HEK293 (cell line): Measurements from ENCODE around the gene XBP1.

ENCODE experiments used
- CTCF ChIA-PET: fragments of 350-600 bp; formaldehyde crosslinking; extraction: SDS; loops from one replicate; lab custom pipeline; 2021; ENCODE audit warnings: antibody characterized with exemption; lab: Yijun Ruan, JAX
- POLR2A ChIA-PET: fragments of 300-600 bp; formaldehyde crosslinking; extraction: SDS; loops from one replicate; lab custom pipeline; 2020; ENCODE audit warnings: antibody characterized with exemption, inconsistent platforms; lab: Yijun Ruan, JAX
- H3K27ac ChIP-seq: fragments of 200-500 bp; sonication (Bioruptor generic); 2 replicates; pipeline ENCODE4 v1.5.1; 2014; ENCODE audit warnings: low read depth, low read length, control low read depth, inconsistent platforms; ENCODE audit errors: extremely low read depth
- H3K36me3 ChIP-seq, 2 experiments: fragments of 200-500 bp in 1 of 2; sonication (Bioruptor generic) in 1 of 2; 1 replicate in 1 of 2; 2 replicates in 1 of 2; pipeline ENCODE4 v1.5.1; 2014 to 2017; ENCODE audit warnings: inconsistent platforms in 2 of 2, low read length in 2 of 2; ENCODE audit not compliant: control insufficient read depth in 2 of 2, insufficient read depth in 1 of 2
- H3K4me1 ChIP-seq: fragments of 200-500 bp; sonication (Bioruptor generic); 2 replicates; pipeline ENCODE4 v1.5.1; 2014; ENCODE audit warnings: mild to moderate bottlenecking, low read length, inconsistent platforms; ENCODE audit not compliant: control insufficient read depth, insufficient read depth
- H3K4me3 ChIP-seq: 2 replicates; pipeline ENCODE4 v1.5.1; 2011; ENCODE audit warnings: low read depth, mild to moderate bottlenecking, control low read depth, low read length, moderate library complexity
- H3K9me3 ChIP-seq: fragments of 200-500 bp; sonication (Bioruptor generic); 2 replicates; pipeline ENCODE4 v1.5.1; 2014; ENCODE audit warnings: low read depth, low read length, inconsistent platforms; ENCODE audit not compliant: control insufficient read depth, insufficient read depth
- BCL11A ChIP-seq: fragments of 450-650 bp; formaldehyde crosslinking; IDR thresholded peaks from 2 replicates; pipeline ENCODE4 v1.5.1; 2016; ENCODE audit warnings: low read depth, missing biosample characterization, missing genetic modification characterization
- GFI1B ChIP-seq: fragments of 450-650 bp; formaldehyde crosslinking; IDR thresholded peaks from 2 replicates; pipeline ENCODE4 v1.5.1; 2016; ENCODE audit warnings: missing biosample characterization, missing genetic modification characterization
- PBX3 ChIP-seq: sonication (generic); formaldehyde crosslinking; IDR thresholded peaks from 2 replicates; pipeline ENCODE4 v1.8.1; 2022; ENCODE audit warnings: mild to moderate bottlenecking, moderate library complexity, missing genetic modification reagents
- TSHZ1 ChIP-seq: fragments of 450-650 bp; formaldehyde crosslinking; IDR thresholded peaks from 2 replicates; pipeline ENCODE4 v1.5.1; 2016; ENCODE audit warnings: missing biosample characterization, missing genetic modification characterization, borderline replicate concordance
- ZFHX2 ChIP-seq: fragments of 450-650 bp; formaldehyde crosslinking; conservative IDR thresholded peaks from 2 replicates; pipeline ENCODE4 v1.5.1; 2016; ENCODE audit warnings: missing biosample characterization, missing genetic modification characterization
- ZFP41 ChIP-seq: fragments of 450-650 bp; formaldehyde crosslinking; IDR thresholded peaks from 2 replicates; pipeline ENCODE4 v1.5.1; 2016; ENCODE audit warnings: missing biosample characterization, missing genetic modification characterization, borderline replicate concordance
- ZFP69B ChIP-seq: fragments of 450-650 bp; formaldehyde crosslinking; IDR thresholded peaks from 2 replicates; pipeline ENCODE4 v1.5.1; 2016; ENCODE audit warnings: missing biosample characterization, missing genetic modification characterization
- ZNF140 ChIP-seq: fragments of 450-650 bp; formaldehyde crosslinking; IDR thresholded peaks from 2 replicates; pipeline ENCODE4 v1.5.1; 2016; ENCODE audit warnings: missing biosample characterization, missing genetic modification characterization
- ZNF175 ChIP-seq: fragments of 450-650 bp; formaldehyde crosslinking; IDR thresholded peaks from 2 replicates; pipeline ENCODE4 v1.5.1; 2016; ENCODE audit warnings: missing biosample characterization, missing genetic modification characterization
- ZNF423 ChIP-seq: fragments of 450-650 bp; formaldehyde crosslinking; IDR thresholded peaks from 2 replicates; pipeline ENCODE4 v1.5.1; 2016; ENCODE audit warnings: missing biosample characterization, missing genetic modification characterization
- ZNF473 ChIP-seq: fragments of 450-650 bp; formaldehyde crosslinking; IDR thresholded peaks from 2 replicates; pipeline ENCODE4 v1.5.1; 2017; ENCODE audit warnings: missing biosample characterization, missing genetic modification characterization
- ZNF48 ChIP-seq: fragments of 450-650 bp; formaldehyde crosslinking; IDR thresholded peaks from 2 replicates; pipeline ENCODE4 v1.5.1; 2016; ENCODE audit warnings: missing biosample characterization, missing genetic modification characterization
- ZNF629 ChIP-seq: fragments of 450-650 bp; formaldehyde crosslinking; IDR thresholded peaks from 2 replicates; pipeline ENCODE4 v1.5.1; 2017; ENCODE audit warnings: missing biosample characterization, missing genetic modification characterization
- ZNF645 ChIP-seq: fragments of 450-650 bp; formaldehyde crosslinking; IDR thresholded peaks from 2 replicates; pipeline ENCODE4; 2016; ENCODE audit warnings: missing biosample characterization, missing genetic modification characterization
- ZNF704 ChIP-seq: fragments of 450-650 bp; formaldehyde crosslinking; IDR thresholded peaks from 2 replicates; pipeline ENCODE4 v1.5.1; 2016; ENCODE audit warnings: missing biosample characterization, missing genetic modification characterization
- ZNF707 ChIP-seq: fragments of 450-650 bp; formaldehyde crosslinking; IDR thresholded peaks from 2 replicates; pipeline ENCODE4 v1.5.1; 2016; ENCODE audit warnings: missing biosample characterization, missing genetic modification characterization
- ZNF777 ChIP-seq: fragments of 450-650 bp; formaldehyde crosslinking; IDR thresholded peaks from 2 replicates; pipeline ENCODE4 v1.5.1; 2017; ENCODE audit warnings: missing biosample characterization, missing genetic modification characterization, borderline replicate concordance
- ZNF792 ChIP-seq: fragments of 450-650 bp; formaldehyde crosslinking; IDR thresholded peaks from 2 replicates; pipeline ENCODE4 v1.5.1; 2016; ENCODE audit warnings: missing biosample characterization, missing genetic modification characterization
- ZNF837 ChIP-seq: fragments of 450-650 bp; formaldehyde crosslinking; IDR thresholded peaks from 2 replicates; pipeline ENCODE4 v1.5.1; 2016; ENCODE audit warnings: missing biosample characterization, missing genetic modification characterization
- ZSCAN23 ChIP-seq: fragments of 450-650 bp; formaldehyde crosslinking; IDR thresholded peaks from 2 replicates; pipeline ENCODE4 v1.5.1; 2016; ENCODE audit warnings: missing biosample characterization, missing genetic modification characterization
- TF ChIP-seq, protein P1 (sequence below): fragments of 450-650 bp; formaldehyde crosslinking; IDR thresholded peaks from 2 replicates; pipeline ENCODE4 v1.5.1; 2017; ENCODE audit warnings: missing biosample characterization, missing genetic modification characterization
- TF ChIP-seq, protein P2 (sequence below): fragments of 450-650 bp; formaldehyde crosslinking; IDR thresholded peaks from 2 replicates; pipeline ENCODE4 v1.5.1; 2016; ENCODE audit warnings: missing biosample characterization, missing genetic modification characterization

Gene XBP1

DNA sequence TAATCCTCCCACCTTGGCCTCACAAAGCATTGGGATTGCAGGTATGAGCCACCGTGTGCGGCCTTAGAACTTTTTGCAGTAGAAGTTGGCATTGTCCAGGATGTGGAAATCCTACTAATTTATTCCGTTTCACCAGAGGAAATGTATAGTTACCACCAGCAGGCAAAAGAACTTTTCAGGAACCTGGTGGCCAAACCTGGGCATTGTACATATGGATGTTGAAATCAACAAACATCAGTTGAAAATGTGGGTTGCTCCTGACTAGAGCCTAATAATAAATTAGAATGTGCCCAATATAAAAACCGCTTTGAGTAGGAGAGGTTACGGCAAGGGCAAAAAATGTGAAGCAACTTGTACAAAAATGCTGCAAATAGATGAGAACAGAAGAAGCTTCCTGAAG is 40.7 kb upstream of the XBP1 start (continued):
- no peak for TF ChIP-seq ZNF629 (tag by site-specific recombination)
- TF ChIP-seq ZFP41 (tag by site-specific recombination): no peak
- TF ChIP-seq ZNF175 (tag by site-specific recombination): no peak
- TF ChIP-seq ZNF423 (tag by site-specific recombination): no peak
- TF ChIP-seq, all 188 proteins: peak for 0

- Histone ChIP-seq H3K27ac (no peak overlapping the region), H3K4me3 (no peak overlapping the region), H3K36me3 (no peaks in the 10 kb centered on the region), H3K9me3 (no peaks in the 10 kb centered on the region), H3K4me1 (no peaks in the 10 kb centered on the region)
- ChIA-PET POLR2A (no interaction called here), CTCF (no interaction called here)
- TF ChIP-seq ZNF48 (no peak), PBX3 (CRISPR knock-in tag) (no peak), ZSCAN23 (tag by site-specific recombination) (no peak), ZNF645 (tag by site-specific recombination) (no peak), ZNF140 (tag by site-specific recombination) (no peak), ZNF704 (tag by site-specific recombination) (no peak), ZFHX2 (tag by site-specific recombination) (no peak), ZNF473 (tag by site-specific recombination) (no peak)
Observed at GRCh38 chr22:28838971-28839370, 38.6 kb upstream of the XBP1 start.

DNA sequence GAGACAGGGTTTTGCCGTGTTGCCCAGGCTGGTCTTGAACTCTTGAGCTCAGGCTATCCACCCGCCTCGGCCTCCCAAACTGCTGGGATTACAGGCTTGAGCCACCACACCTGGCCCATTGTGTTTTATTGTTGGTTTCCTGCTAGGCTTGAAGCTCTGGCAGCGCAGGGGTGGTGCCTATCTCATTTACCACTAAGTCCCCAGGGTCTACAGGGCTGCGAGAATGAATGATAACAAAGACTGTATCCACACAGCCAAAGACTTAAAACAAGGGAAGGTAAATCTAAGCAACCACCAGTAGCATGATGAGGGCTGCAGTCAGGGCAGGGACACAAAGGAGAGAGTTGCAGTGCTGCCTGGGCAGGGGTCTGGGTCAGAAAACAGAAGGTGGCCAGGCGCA is 37.3 kb upstream of the XBP1 start:
- ChIA-PET CTCF (interaction anchor here (1.0 to 2.3 kb wide), 4 partner anchors 8 to 236 kb away, joined by 3 to 6 read pairs (median 4); no protein-coding TSS in a partner anchor), POLR2A (no interaction called here)
- Histone ChIP-seq H3K36me3 (no peaks in the 10 kb centered on the region), H3K9me3 (no peaks in the 10 kb centered on the region), H3K27ac (no peak overlapping the region), H3K4me3 (no peak overlapping the region), H3K4me1 (no peaks in the 10 kb centered on the region)
- TF ChIP-seq ZNF837 (tag by site-specific recombination) (no peak), ZFP69B (no peak), ZNF777 (tag by site-specific recombination) (no peak), ZNF175 (tag by site-specific recombination) (no peak), ZNF792 (tag by site-specific recombination) (no peak), TSHZ1 (no peak), ZNF707 (tag by site-specific recombination) (no peak), BCL11A (tag by site-specific recombination) (no peak), GFI1B (tag by site-specific recombination) (no peak), PBX3 (CRISPR knock-in tag) (no peak)
- TF ChIP-seq, protein P1, sequence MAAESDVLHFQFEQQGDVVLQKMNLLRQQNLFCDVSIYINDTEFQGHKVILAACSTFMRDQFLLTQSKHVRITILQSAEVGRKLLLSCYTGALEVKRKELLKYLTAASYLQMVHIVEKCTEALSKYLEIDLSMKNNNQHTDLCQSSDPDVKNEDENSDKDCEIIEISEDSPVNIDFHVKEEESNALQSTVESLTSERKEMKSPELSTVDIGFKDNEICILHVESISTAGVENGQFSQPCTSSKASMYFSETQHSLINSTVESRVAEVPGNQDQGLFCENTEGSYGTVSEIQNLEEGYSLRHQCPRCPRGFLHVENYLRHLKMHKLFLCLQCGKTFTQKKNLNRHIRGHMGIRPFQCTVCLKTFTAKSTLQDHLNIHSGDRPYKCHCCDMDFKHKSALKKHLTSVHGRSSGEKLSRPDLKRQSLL (tag by site-specific recombination): no peak
- TF ChIP-seq, protein P2, sequence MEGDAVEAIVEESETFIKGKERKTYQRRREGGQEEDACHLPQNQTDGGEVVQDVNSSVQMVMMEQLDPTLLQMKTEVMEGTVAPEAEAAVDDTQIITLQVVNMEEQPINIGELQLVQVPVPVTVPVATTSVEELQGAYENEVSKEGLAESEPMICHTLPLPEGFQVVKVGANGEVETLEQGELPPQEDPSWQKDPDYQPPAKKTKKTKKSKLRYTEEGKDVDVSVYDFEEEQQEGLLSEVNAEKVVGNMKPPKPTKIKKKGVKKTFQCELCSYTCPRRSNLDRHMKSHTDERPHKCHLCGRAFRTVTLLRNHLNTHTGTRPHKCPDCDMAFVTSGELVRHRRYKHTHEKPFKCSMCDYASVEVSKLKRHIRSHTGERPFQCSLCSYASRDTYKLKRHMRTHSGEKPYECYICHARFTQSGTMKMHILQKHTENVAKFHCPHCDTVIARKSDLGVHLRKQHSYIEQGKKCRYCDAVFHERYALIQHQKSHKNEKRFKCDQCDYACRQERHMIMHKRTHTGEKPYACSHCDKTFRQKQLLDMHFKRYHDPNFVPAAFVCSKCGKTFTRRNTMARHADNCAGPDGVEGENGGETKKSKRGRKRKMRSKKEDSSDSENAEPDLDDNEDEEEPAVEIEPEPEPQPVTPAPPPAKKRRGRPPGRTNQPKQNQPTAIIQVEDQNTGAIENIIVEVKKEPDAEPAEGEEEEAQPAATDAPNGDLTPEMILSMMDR (tag by site-specific recombination): no peak
